ENCODE data around the gene CNTN4.

DNA sequence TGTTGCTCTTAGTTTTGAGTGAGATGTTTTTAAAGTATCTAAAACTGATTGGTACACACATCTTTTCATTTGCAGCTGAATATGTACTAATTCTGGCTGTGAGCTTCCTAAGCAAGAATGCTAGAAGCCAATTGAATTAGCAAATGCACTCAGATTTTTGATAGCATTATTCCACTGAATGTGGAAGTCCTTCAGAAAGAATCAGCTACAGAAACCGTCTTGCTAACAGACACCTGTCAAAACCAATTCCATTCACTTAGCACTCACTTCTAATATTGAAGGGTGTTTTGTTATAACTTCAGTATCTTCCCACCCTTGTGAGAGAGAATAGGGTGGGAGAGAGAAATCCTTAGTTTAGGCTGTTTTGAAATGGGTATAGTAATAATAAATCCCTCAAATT lies 693.8 kb downstream of the CNTN4 start:
- TF ChIP-seq POLR2A (IDR thresholded peaks at IDR 0.05): no peak
- TF ChIP-seq, protein P1, sequence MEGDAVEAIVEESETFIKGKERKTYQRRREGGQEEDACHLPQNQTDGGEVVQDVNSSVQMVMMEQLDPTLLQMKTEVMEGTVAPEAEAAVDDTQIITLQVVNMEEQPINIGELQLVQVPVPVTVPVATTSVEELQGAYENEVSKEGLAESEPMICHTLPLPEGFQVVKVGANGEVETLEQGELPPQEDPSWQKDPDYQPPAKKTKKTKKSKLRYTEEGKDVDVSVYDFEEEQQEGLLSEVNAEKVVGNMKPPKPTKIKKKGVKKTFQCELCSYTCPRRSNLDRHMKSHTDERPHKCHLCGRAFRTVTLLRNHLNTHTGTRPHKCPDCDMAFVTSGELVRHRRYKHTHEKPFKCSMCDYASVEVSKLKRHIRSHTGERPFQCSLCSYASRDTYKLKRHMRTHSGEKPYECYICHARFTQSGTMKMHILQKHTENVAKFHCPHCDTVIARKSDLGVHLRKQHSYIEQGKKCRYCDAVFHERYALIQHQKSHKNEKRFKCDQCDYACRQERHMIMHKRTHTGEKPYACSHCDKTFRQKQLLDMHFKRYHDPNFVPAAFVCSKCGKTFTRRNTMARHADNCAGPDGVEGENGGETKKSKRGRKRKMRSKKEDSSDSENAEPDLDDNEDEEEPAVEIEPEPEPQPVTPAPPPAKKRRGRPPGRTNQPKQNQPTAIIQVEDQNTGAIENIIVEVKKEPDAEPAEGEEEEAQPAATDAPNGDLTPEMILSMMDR (IDR thresholded peaks at IDR 0.05): no peak

Measured in right lobe of liver (tissue), 4 donors.